Urothelium cell line (cell line): ENCODE measurements around the gene SERPINB12.

Experiments used
- DNase-seq: peaks from one replicate; pipeline ENCODE4 v3.0.0; 2011; ENCODE audit warnings: low spot score, mixed read lengths
- FAIRE-seq: peaks from 2 replicates; lab custom pipeline; 2011; peaks lifted over from hg19 to GRCh38; lab: Jason Lieb, UNC

Gene SERPINB12

GRCh38 chr18:63591725-63592124 is 49.6 kb downstream of the SERPINB12 start:
- DNase-seq (no peak), FAIRE-seq (no peak)

- DNase-seq (no peak), FAIRE-seq (no peak)
Observed at GRCh38 chr18:63592471-63592870, 50.3 kb downstream of the SERPINB12 start.

GRCh38 chr18:63596964-63597363 is 54.8 kb downstream of the SERPINB12 start:
- FAIRE-seq (no peak), DNase-seq (no peak)

GRCh38 chr18:63603355-63603754 is 61.2 kb downstream of the SERPINB12 start:
- no peak for FAIRE-seq
- no peak for DNase-seq

- FAIRE-seq (no peak), DNase-seq (no peak)
Observed at GRCh38 chr18:63603772-63604171, 61.6 kb downstream of the SERPINB12 start.

GRCh38 chr18:63604791-63605567 is 62.8 kb downstream of the SERPINB12 start:
- DNase-seq (peak; percentile 7), FAIRE-seq (no peak)

- FAIRE-seq (no peak), DNase-seq (no peak)
Observed at GRCh38 chr18:63606526-63606925, 64.4 kb downstream of the SERPINB12 start.

- FAIRE-seq = no peak
- DNase-seq = no peak
Observed at GRCh38 chr18:63613420-63613819, 71.3 kb downstream of the SERPINB12 start.

GRCh38 chr18:63617049-63617914 is 75.1 kb downstream of the SERPINB12 start:
- DNase-seq (no peak), FAIRE-seq (no peak)

- FAIRE-seq (no peak), DNase-seq (no peak)
Observed at GRCh38 chr18:63617915-63618234, 75.7 kb downstream of the SERPINB12 start.
